Right lobe of liver (tissue), 6 donors: ENCODE measurements around the gene COL5A3. TPM values are rescaled to one million over a fixed set of nuclear protein-coding genes. Genes with fewer than 3 reads are reported as not detected.

Experiments
- ATAC-seq, 4 donors: fragments of 200-7000 bp; cut with Tn5 transposase; one replicate each; pipeline ENCODE4 v1.9.1; 2020; ENCODE audit warnings: mild to moderate bottlenecking in 4 of 4, moderate library complexity in 4 of 4
- DNase-seq, 3 donors: peaks; one replicate each; pipeline ENCODE4 v3.0.0-alpha.2; 2020
- H3K27ac ChIP-seq, 3 donors: fragments of 200-600 bp; one replicate each; pipeline ENCODE4 v1.8.0; 2022
- H3K27me3 ChIP-seq, 2 donors: fragments of 200-600 bp; one replicate each; pipeline ENCODE4 v1.8.0; 2022
- H3K36me3 ChIP-seq, 4 donors: fragments of 200-600 bp; sonication (generic) in 1 of 4; one replicate each; pipeline versions ENCODE4 v1.5.1 to v1.8.0; 2017 to 2022; ENCODE audit warnings: control low read depth in 1 of 4
- H3K4me1 ChIP-seq, 4 donors: fragments of 200-600 bp; sonication (generic) in 1 of 4; one replicate each; pipeline versions ENCODE4 v1.5.1 to v1.8.0; 2017 to 2022; ENCODE audit warnings: control low read depth in 1 of 4
- H3K4me3 ChIP-seq, 3 donors: fragments of 200-600 bp; one replicate each; pipeline ENCODE4 v1.8.0; 2022
- H3K9me3 ChIP-seq, 4 donors: fragments of 200-600 bp; sonication (generic) in 1 of 4; one replicate each; pipeline versions ENCODE4 v1.5.1 to v1.8.0; 2017 to 2022; ENCODE audit warnings: control low read depth in 1 of 4
- POLR2A ChIP-seq: fragments of 450-650 bp; IDR thresholded peaks from one replicate; pipeline ENCODE4 v1.6.1; 2017; ENCODE audit warnings: antibody characterized with exemption, mild to moderate bottlenecking
- WGBS: methylation state at CpG from one replicate; pipeline ENCODE4 v1.1.6; 2018; ENCODE audit warnings: low coverage, low lambda C conversion rate; ENCODE audit not compliant: insufficient coverage; ENCODE audit errors: missing lambda C conversion rate; 5-methylcytosine and 5-hydroxymethylcytosine counted together
- intact Hi-C, 2 donors: fragments of 100-400 bp; cut with DNase I; formaldehyde crosslinking; loops; one replicate each; pipeline versions ENCODE4 v1.11.2 to v1.14.1; 2022
- total RNA-seq, 6 experiments: library from RNA; depleted of rRNA in 2 of 6; stranded (reverse); fragments of >200 nt in 2 of 6; fragmentation: NEBNext Ultra II Directional in 3 of 6; extraction: Animal tissue kit (Norgen Biotek cat#: 25700) in 3 of 6; gene quantifications; one replicate each; pipeline versions ENCODE4 v1.1.0 to v1.2.4, GENCODE V29; 2016 to 2023
- TF ChIP-seq, protein P1 (sequence below), 4 donors: fragments of 200-600 bp in 3 of 4; fragments of 450-650 bp in 1 of 4; IDR thresholded peaks; one replicate each; pipeline versions ENCODE4 v1.5.1 to v1.8.0; 2016 to 2022; ENCODE audit warnings: antibody characterized with exemption in 4 of 4, mild to moderate bottlenecking in 2 of 4
- donor health status: DM: no; HTN: yes; CAD: no.
- donor health status: DM: no; HTN: no; CAD: no.
- donor health status: DM: no; HTN: no; CAD: no.
- donor health status: DM: no; HTN: yes; CAD: no.
- donor health status: DM: no; HTN: yes; CAD: no.

COL5A3 gene
- total RNA-seq, 6 experiments from 2014 or later: 3.3 to 20.2 (median 9.4) TPM

GRCh38 chr19:9995999-9996398, 14.3 kb downstream of the COL5A3 start:
- Histone ChIP-seq H3K4me1 (peaks cover 0 to 5% (median 0%) of the 10 kb centered on the region in 4 donors), H3K27me3 (no peaks in the 10 kb centered on the region), H3K4me3 (no peak overlapping the region), H3K36me3 (no peaks in the 10 kb centered on the region), H3K9me3 (no peaks in the 10 kb centered on the region), H3K27ac (no peak overlapping the region)
- DNase-seq (no peak), ATAC-seq (no peak)
- WGBS: 87% methylated on average over 3 of the region's 7 CpGs
- TF ChIP-seq, protein P1, sequence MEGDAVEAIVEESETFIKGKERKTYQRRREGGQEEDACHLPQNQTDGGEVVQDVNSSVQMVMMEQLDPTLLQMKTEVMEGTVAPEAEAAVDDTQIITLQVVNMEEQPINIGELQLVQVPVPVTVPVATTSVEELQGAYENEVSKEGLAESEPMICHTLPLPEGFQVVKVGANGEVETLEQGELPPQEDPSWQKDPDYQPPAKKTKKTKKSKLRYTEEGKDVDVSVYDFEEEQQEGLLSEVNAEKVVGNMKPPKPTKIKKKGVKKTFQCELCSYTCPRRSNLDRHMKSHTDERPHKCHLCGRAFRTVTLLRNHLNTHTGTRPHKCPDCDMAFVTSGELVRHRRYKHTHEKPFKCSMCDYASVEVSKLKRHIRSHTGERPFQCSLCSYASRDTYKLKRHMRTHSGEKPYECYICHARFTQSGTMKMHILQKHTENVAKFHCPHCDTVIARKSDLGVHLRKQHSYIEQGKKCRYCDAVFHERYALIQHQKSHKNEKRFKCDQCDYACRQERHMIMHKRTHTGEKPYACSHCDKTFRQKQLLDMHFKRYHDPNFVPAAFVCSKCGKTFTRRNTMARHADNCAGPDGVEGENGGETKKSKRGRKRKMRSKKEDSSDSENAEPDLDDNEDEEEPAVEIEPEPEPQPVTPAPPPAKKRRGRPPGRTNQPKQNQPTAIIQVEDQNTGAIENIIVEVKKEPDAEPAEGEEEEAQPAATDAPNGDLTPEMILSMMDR (IDR thresholded peaks at IDR 0.05): no peak
- no peak for TF ChIP-seq POLR2A
- intact Hi-C loops: no loop called here

- no peak for ATAC-seq
- TF ChIP-seq POLR2A: no peak
- TF ChIP-seq, protein P1 (IDR thresholded peaks at IDR 0.05): no peak
- Histone ChIP-seq H3K4me3 (no peak overlapping the region), H3K4me1 (no peaks in the 10 kb centered on the region), H3K27ac (no peak overlapping the region), H3K9me3 (no peaks in the 10 kb centered on the region), H3K27me3 (no peaks in the 10 kb centered on the region), H3K36me3 (no peaks in the 10 kb centered on the region)
- WGBS: 66% methylated on average over 7 of the region's 8 CpGs
- intact Hi-C loops: no loop called here
- DNase-seq: no peak
These were observed 15.2 kb downstream of the COL5A3 start for GRCh38 chr19:9995084-9995483.

GRCh38 chr19:9991425-9992191, 18.7 kb downstream of the COL5A3 start:
- Histone ChIP-seq H3K4me3 (no peak overlapping the region), H3K9me3 (no peaks in the 10 kb centered on the region), H3K4me1 (no peaks in the 10 kb centered on the region), H3K36me3 (no peaks in the 10 kb centered on the region), H3K27me3 (no peaks in the 10 kb centered on the region), H3K27ac (no peak overlapping the region)
- 78% methylated on average over 10 of the region's 11 CpGs for WGBS
- TF ChIP-seq POLR2A: no peak
- TF ChIP-seq, protein P1 (IDR thresholded peaks at IDR 0.05): no peak
- no peak for ATAC-seq
- intact Hi-C loops: no loop called here
- DNase-seq: no peak

DNA sequence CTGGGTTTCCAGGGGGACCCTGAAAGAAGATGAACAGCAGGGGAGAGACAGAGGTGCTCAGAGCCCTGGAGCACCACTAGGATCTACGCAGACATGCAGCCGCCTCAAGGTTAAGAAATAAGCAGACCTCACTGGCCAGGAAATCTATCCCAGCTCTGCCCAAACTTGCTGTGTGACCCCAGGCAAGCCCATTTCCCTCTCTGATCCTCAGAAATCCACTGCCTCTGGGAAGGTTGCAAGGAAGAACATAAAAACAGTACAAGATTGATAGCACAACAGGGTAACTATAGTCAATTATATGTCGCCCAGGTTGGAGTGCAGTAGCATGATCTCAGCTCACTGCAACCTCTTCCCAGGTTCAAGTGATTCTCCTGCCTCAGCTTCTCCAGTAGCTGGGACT, 20.8 kb downstream of the COL5A3 start:
- intact Hi-C loops: no loop called here
- Histone ChIP-seq H3K4me3 (no peak overlapping the region), H3K4me1 (no peaks in the 10 kb centered on the region), H3K36me3 (no peaks in the 10 kb centered on the region), H3K27ac (no peak overlapping the region), H3K27me3 (no peaks in the 10 kb centered on the region), H3K9me3 (no peaks in the 10 kb centered on the region)
- ATAC-seq: no peak
- DNase-seq: no peak
- WGBS: 89% methylated on average over 3 of the region's 3 CpGs
- TF ChIP-seq, protein P1 (IDR thresholded peaks at IDR 0.05): no peak
